ENCODE data around the gene ZBTB7C. TPM values are rescaled to one million over a fixed set of nuclear protein-coding genes. Genes with fewer than 3 reads are reported as not detected.

The ZBTB7C gene
- total and polyA plus RNA-seq, 2 of the 4 experiments (the other 2 are of a cell fraction): not detected

- in situ Hi-C loops (cut with MboI; ENCODE audit: low sequenced_read_pairs): no loop called here
- intact Hi-C loops (cut with micrococcal nuclease): no loop called here
- Histone ChIP-seq H3K14ac (replicated peaks; ENCODE audit: low read depth, low read length) (no peak overlapping the region), H3K56ac (ENCODE audit: extremely low read depth, insufficient read depth, low read length) (no peak overlapping the region), H3K27me3 (ENCODE audit: control insufficient read depth, insufficient read depth, low read length) (peaks cover 8% of the 10 kb centered on the region), H4K20me1 (ENCODE audit: insufficient read depth, low read length) (no peaks in the 10 kb centered on the region), H2AK5ac (ENCODE audit: low read depth, low read length) (no peak overlapping the region), H4K91ac (ENCODE audit: insufficient read depth, low read depth, low read length) (no peak overlapping the region), H2AK9ac (replicated peaks; ENCODE audit: low read depth, low read length, poor library complexity) (peak overlapping the region; percentile 9), H2BK120ac (ENCODE audit: low read depth, low read length) (no peak overlapping the region), H3K9me1 (ENCODE audit: insufficient read depth, low read length) (no peaks in the 10 kb centered on the region), H2BK5ac (ENCODE audit: low read depth, low read length, poor library complexity, severe bottlenecking) (no peak overlapping the region), H3K4me1 (ENCODE audit: control insufficient read depth, insufficient read depth, low read length) (no peaks in the 10 kb centered on the region), H3K79me1 (ENCODE audit: low read depth in 1 of 2, low read length in 2 of 2) (no peaks in the 10 kb centered on the region), H2BK15ac (ENCODE audit: low read depth, low read length) (no peak overlapping the region), H4K8ac (ENCODE audit: low read depth in 2 of 2, low read length in 2 of 2) (no peak overlapping the region), H3K9ac (ENCODE audit: low read depth, low read length) (no peak overlapping the region), H2AFZ (replicated peaks; ENCODE audit: low read length, poor library complexity) (no peak overlapping the region), H2BK20ac (ENCODE audit: low read depth, low read length) (no peak overlapping the region), H3K4me3 (ENCODE audit: insufficient read depth, low read depth, low read length) (no peak overlapping the region), H3K9me3 (ENCODE audit: control insufficient read depth, insufficient read depth, low read length) (no peaks in the 10 kb centered on the region), H4K5ac (ENCODE audit: low read depth, low read length) (no peak overlapping the region), H3K27ac (ENCODE audit: insufficient read depth, low read length) (no peak overlapping the region), H3K4ac (ENCODE audit: low read depth, low read length) (no peak overlapping the region), H3K36me3 (ENCODE audit: control insufficient read depth, insufficient read depth, low read length) (no peaks in the 10 kb centered on the region), H3K4me2 (ENCODE audit: low read depth, low read length) (no peak overlapping the region), H3K18ac (ENCODE audit: low read depth, low read length) (no peak overlapping the region), H3K23ac (ENCODE audit: low read depth, low read length) (no peak overlapping the region)
- no peak for ATAC-seq (ENCODE audit: low read depth)
- no peak for TF ChIP-seq USF2 (IDR thresholded peaks at IDR 0.05; ENCODE audit: low read depth, low read length)
- no peak for TF ChIP-seq MAZ (IDR thresholded peaks at IDR 0.05; ENCODE audit: borderline replicate concordance, low read depth, low read length)
- TF ChIP-seq NFE2L2 (IDR thresholded peaks at IDR 0.05; ENCODE audit: low read depth, low read length): no peak
- TF ChIP-seq FOS (IDR thresholded peaks at IDR 0.05; ENCODE audit: low read depth, low read length): no peak
- TF ChIP-seq SMC3 (IDR thresholded peaks at IDR 0.05; ENCODE audit: low read depth, low read length): no peak
- no peak for TF ChIP-seq CTCF (conservative IDR thresholded peaks at IDR 0.05; ENCODE audit: low read depth, low read length)
- no peak for TF ChIP-seq POLR2A (IDR thresholded peaks at IDR 0.05; ENCODE audit: low read depth, low read length)
- no peak for TF ChIP-seq CEBPB (IDR thresholded peaks at IDR 0.05; ENCODE audit: low read depth, low read length)
- no peak for TF ChIP-seq MXI1 (IDR thresholded peaks at IDR 0.05; ENCODE audit: borderline replicate concordance, low read depth, low read length)
- no peak for TF ChIP-seq RFX5 (IDR thresholded peaks at IDR 0.05; ENCODE audit: low read depth, low read length)
- TF ChIP-seq BHLHE40 (IDR thresholded peaks at IDR 0.05; ENCODE audit: low read depth, low read length): no peak
- no peak for TF ChIP-seq CHD1 (IDR thresholded peaks at IDR 0.05; ENCODE audit: low read depth, low read length)
- no peak for TF ChIP-seq RCOR1 (IDR thresholded peaks at IDR 0.05; ENCODE audit: insufficient replicate concordance, low read length)
- TF ChIP-seq RAD21 (IDR thresholded peaks at IDR 0.05; ENCODE audit: low read length): no peak
- TF ChIP-seq ELK1 (IDR thresholded peaks at IDR 0.05; ENCODE audit: borderline replicate concordance, low read depth, low read length): no peak
- TF ChIP-seq MAFK (IDR thresholded peaks at IDR 0.05; ENCODE audit: low read depth, low read length): no peak
- dilution Hi-C loops (cut with HindIII; ENCODE audit: low sequenced_read_pairs, unreplicated experiment): no loop called here
- 41% methylated on average over 3 of the region's 6 CpGs; no CpG with 5 or more reads in 1 of the 2 experiments for WGBS, 2 experiments (ENCODE audit: extremely low coverage in 2 of 2, insufficient read length in 1 of 2)
- POLR2A ChIA-PET (ENCODE audit: unreplicated experiment): no interaction called here
- BruUV-seq (replicated peaks): no TSS peak
- no peak for DNase-seq
- CTCF ChIA-PET: no interaction called here
These were observed 353.8 kb downstream of the ZBTB7C start for GRCh38 chr18:48055351-48055750.
